Hematopoietic multipotent progenitor cell treated with erythropoietin and hydrocortisone succinate and interleukin-3 and kit ligand, for 6 days (in vitro differentiated cells): ENCODE data around the gene PLAC8L1.
A peak's percentile ranks its signal among the peaks of the same experiment; 100 is the strongest.

ENCODE experiments used
- DNase-seq: peaks from one replicate; pipeline ENCODE4 v3.0.0-alpha.2; 2015

The PLAC8L1 gene

GRCh38 chr5:146040527-146040926 is 64.8 kb downstream of the PLAC8L1 start:
- peak; percentile 82 for DNase-seq

- DNase-seq = peak; percentile 73
These were observed 66.0 kb downstream of the PLAC8L1 start for GRCh38 chr5:146039420-146039819.

- no peak for DNase-seq
These were observed 70.8 kb downstream of the PLAC8L1 start for GRCh38 chr5:146034605-146035004.
